Endothelial cell of hepatic sinusoid (primary cell): ENCODE results near the gene RGS9BP.
"Not testable (repeated sequence)": the region's sequence is repeated elsewhere in the genome, so short reads cannot be mapped to it uniquely, and the experiment has no call there.

Experiments used
- in situ Hi-C: cut with HindIII; loops from 2 replicates; pipeline ENCODE4 v1.10.0; 2017; ENCODE audit warnings: low sequenced_read_pairs

Gene RGS9BP

DNA sequence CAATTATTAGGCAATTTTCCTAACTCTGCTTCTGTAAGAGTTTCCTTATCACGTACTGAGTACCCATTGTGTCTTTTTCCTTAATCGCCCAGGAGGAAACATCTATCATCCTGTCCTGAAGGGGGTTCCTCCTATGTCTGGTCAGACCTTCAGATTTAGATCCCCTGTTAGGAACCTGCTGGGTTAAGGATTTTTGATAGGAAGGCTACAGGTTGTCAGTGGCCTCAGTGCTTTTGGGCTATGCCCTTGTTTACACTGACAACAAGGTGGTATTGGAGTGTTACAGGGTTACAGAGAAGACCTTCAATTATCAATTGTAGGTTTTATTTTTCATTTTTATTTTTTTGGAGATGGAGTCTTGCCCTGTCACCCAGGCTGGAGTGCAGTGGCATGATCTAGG is 19.2 kb downstream of the RGS9BP start:
- in situ Hi-C loops = not testable (repeated sequence)

DNA sequence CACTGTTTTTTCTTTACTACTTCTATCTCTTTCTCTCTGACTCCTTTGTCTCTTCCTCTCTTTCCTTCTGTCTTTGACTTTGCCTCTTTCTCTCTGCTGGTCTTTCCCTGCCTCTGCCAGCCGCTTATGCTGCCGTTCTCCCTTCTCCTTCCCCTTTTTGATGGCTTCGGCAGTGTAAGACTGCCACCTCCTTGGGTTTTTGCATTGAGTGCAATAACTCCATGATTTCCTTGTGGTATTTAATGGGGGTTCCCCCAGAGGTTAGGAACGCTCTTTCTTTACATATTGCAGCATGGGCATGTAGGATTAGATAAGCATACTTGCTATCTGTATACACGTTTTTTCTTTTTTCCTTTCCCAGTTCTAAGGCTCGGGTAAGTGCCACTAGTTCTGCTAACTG is 19.9 kb downstream of the RGS9BP start:
- in situ Hi-C loops = not testable (repeated sequence)

- in situ Hi-C loops = not testable (repeated sequence)
Observed at GRCh38 chr19:32696771-32697170, 21.1 kb downstream of the RGS9BP start.

- in situ Hi-C loops = not testable (repeated sequence)
Observed at GRCh38 chr19:32700129-32700528, 24.5 kb downstream of the RGS9BP start.

- in situ Hi-C loops = no loop called here
Observed at GRCh38 chr19:32702010-32702409, 26.4 kb downstream of the RGS9BP start.

GRCh38 chr19:32704006-32704405 is 28.4 kb downstream of the RGS9BP start:
- in situ Hi-C loops = not testable (repeated sequence)

GRCh38 chr19:32708457-32708856 is 32.8 kb downstream of the RGS9BP start:
- in situ Hi-C loops = no loop called here

DNA sequence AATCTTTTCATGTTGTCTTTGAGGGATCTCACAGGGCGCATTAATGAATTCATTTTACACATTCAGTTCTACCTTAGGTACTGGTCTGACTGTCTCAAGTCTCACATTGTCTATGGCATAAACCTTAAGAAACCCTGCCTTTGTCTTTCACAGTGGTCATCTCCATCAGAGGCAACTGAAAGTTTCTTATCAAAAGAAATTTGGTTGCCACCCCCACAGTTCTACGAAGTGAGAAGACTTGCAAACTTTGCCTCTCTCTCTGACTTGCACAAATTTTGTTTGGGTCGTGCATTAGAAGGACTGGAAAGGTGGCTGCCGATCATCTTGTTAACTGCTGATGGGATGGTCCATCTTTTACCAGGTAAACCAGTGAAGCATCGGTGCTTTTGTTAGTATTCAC is 33.4 kb downstream of the RGS9BP start:
- in situ Hi-C loops = no loop called here

DNA sequence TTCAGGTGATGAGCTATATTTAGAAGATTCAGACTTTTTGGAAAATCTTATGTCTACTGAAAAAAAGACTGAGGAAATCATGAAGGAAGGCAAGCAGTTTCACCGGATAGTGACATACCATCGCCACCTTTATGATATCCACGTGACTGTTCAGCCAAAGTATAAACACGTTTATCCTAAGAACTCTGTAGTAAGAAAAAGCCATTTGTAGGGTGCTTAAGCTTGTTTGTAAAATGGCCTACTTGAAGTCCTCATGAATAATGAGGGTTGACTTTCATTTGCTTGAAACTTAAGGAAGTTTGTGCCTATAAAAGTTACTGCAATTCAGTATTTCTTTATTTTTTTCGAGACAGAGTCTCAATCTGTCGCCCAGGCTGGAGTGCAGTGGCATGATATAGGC is 36.1 kb downstream of the RGS9BP start:
- in situ Hi-C loops = no loop called here

- in situ Hi-C loops = not testable (repeated sequence)
Observed at GRCh38 chr19:32716203-32716602, 40.6 kb downstream of the RGS9BP start.

GRCh38 chr19:32717496-32717895 is 41.8 kb downstream of the RGS9BP start:
- in situ Hi-C loops = no loop called here

DNA sequence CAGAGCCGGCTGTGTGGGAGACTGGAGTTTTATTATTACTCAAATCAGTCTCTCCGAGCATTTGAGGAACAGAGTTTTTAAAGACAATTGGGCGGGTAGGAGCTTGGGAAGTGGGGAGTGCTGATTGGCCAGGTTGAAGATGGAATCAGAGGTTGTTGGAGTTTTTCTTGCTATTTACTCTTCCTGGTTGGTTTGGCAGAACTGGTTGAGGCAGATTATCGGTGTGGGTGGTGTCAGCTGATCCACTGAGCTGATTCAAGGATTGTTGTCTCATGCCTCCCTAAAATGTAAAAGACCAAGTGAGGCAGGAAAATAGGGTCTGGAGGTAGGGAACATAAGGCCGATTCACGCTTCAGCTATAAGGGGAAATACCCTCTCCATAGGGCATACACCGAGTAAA is 42.6 kb downstream of the RGS9BP start:
- in situ Hi-C loops = no loop called here

- in situ Hi-C loops = no loop called here
Observed at GRCh38 chr19:32719611-32720059, 44.0 kb downstream of the RGS9BP start, which contains the start of gene TDRD12. TDRD12 (plus strand) TSS chr19:32719767; CDS start chr19:32720073, 306 bp downstream.

GRCh38 chr19:32720216-32720935 is 44.7 kb downstream of the RGS9BP start:
- in situ Hi-C loops = no loop called here

- in situ Hi-C loops = no loop called here
Observed at GRCh38 chr19:32720936-32721250, 45.2 kb downstream of the RGS9BP start.
